Subcutaneous abdominal adipose tissue (tissue), 5 donors: ENCODE measurements around the gene CEP57L1.
"Not testable (repeated sequence)": the region's sequence is repeated elsewhere in the genome, so short reads cannot be mapped to it uniquely, and the experiment has no call there.

ENCODE experiments used
- H3K27ac ChIP-seq: one replicate; pipeline ENCODE4 v1.7.0; 2013; ENCODE audit warnings: low read depth, mild to moderate bottlenecking, inconsistent platforms, low read length, moderate library complexity
- H3K27me3 ChIP-seq, 5 donors: one replicate each; pipeline ENCODE4 v1.7.0; 2013; ENCODE audit warnings: low read length in 5 of 5, inconsistent platforms in 1 of 5; ENCODE audit not compliant: control insufficient read depth in 5 of 5, insufficient read depth in 4 of 5
- H3K36me3 ChIP-seq, 5 donors: one replicate each; pipeline ENCODE4 v1.7.0; 2013; ENCODE audit warnings: low read length in 5 of 5; ENCODE audit not compliant: control insufficient read depth in 5 of 5, insufficient read depth in 5 of 5
- H3K4me1 ChIP-seq, 5 donors: one replicate each; pipeline ENCODE4 v1.7.0; 2013; ENCODE audit warnings: low read length in 5 of 5, mild to moderate bottlenecking in 3 of 5, moderate library complexity in 1 of 5; ENCODE audit not compliant: control insufficient read depth in 5 of 5, insufficient read depth in 5 of 5
- H3K4me3 ChIP-seq, 5 donors: one replicate each; pipeline ENCODE4 v1.7.0; 2013; ENCODE audit warnings: low read length in 5 of 5, low read depth in 1 of 5
- H3K9ac ChIP-seq, 5 donors: one replicate each; pipeline ENCODE4 v1.7.0; 2013; ENCODE audit warnings: low read length in 5 of 5, mild to moderate bottlenecking in 4 of 5, moderate library complexity in 3 of 5
- H3K9me3 ChIP-seq, 5 donors: one replicate each; pipeline ENCODE4 v1.7.0; 2013; ENCODE audit warnings: low read length in 5 of 5; ENCODE audit not compliant: control insufficient read depth in 5 of 5
- donor health status: healthy.
- donor health status: healthy.
- donor health status: healthy.
- donor health status: healthy.
- donor health status: healthy.

Gene CEP57L1

DNA sequence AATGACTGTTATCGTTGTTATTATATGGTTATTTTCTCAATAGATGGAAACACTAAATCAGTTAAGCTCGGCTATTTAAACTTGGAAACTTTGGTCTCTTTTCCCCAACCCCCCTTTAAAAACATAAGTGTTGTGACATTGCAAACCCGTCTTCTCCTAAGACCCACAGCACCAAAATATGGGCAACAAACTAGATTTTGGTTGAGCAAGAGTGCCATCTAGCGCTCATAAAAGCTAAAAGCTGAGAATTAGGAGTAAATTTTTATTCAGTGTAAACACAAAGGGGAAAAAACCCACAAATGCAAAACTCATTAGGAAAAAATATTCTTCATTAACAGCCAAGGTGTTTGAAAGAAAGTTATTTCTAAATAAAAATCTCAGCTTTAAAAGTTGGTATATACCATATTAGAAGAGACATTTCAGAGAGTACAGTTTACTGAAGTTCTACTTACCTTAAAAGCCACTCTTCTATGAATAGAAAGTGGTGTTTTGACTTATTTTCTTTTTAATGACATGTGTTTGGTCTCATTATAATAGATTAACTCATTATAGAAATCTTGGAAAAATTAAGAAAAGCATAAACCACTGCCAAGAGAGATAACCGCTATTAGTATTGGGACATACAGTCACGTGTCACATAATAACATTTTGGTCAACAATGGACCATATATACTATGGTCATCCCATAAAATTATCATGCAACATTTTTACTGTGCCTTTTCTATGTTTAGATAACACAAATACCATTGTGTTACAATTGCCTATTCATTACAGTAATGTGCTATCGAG, 21.8 kb upstream of the CEP57L1 start:
- H3K4me1 ChIP-seq: peaks cover 0 to 12% (median 8%) of the 10 kb centered on the region in 5 donors
- H3K4me3 ChIP-seq: no peak overlapping the region
- H3K9me3 ChIP-seq: no peaks in the 10 kb centered on the region
- H3K27me3 ChIP-seq: no peaks in the 10 kb centered on the region
- no peaks in the 10 kb centered on the region for H3K36me3 ChIP-seq
- no peak overlapping the region for H3K9ac ChIP-seq
- H3K27ac ChIP-seq: no peak overlapping the region

- Histone ChIP-seq H3K4me1 (peaks cover 0 to 12% (median 8%) of the 10 kb centered on the region in 5 donors), H3K27me3 (no peaks in the 10 kb centered on the region), H3K9me3 (no peaks in the 10 kb centered on the region), H3K4me3 (no peak overlapping the region), H3K36me3 (no peaks in the 10 kb centered on the region), H3K9ac (no peak overlapping the region), H3K27ac (no peak overlapping the region)
These were observed 21.2 kb upstream of the CEP57L1 start for GRCh38 chr6:109074133-109074415.

- Histone ChIP-seq H3K27ac (no peak overlapping the region), H3K4me3 (no peak overlapping the region), H3K9me3 (no peaks in the 10 kb centered on the region), H3K4me1 (peaks cover 0 to 22% (median 17%) of the 10 kb centered on the region in 5 donors), H3K36me3 (no peaks in the 10 kb centered on the region), H3K9ac (no peak overlapping the region), H3K27me3 (no peaks in the 10 kb centered on the region)
These were observed 19.4 kb upstream of the CEP57L1 start for GRCh38 chr6:109075934-109076333.

DNA sequence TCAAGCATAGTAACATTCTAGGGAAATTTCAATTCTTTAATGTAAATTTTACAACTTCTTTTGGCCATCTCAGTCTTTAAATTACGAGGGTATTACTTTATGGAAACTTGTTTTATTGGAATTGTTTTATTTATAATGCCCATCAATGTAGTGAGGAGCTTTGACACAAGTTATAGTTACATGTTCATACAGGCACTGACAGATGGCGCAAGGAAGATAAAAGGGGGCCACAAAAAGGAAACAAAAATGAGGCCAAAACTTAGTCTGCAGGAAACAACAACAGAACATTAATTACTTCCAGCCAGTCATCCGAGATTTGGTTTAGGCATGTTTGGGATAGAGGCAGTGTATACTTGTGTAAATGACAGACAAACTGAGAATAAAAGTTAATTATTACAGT, 18.9 kb upstream of the CEP57L1 start:
- no peak overlapping the region for H3K9ac ChIP-seq
- peaks cover 0 to 27% (median 17%) of the 10 kb centered on the region in 5 donors for H3K4me1 ChIP-seq
- no peaks in the 10 kb centered on the region for H3K27me3 ChIP-seq
- H3K27ac ChIP-seq: no peak overlapping the region
- H3K4me3 ChIP-seq: no peak overlapping the region
- H3K9me3 ChIP-seq: no peaks in the 10 kb centered on the region
- H3K36me3 ChIP-seq: no peaks in the 10 kb centered on the region

- H3K27ac ChIP-seq: peak overlapping the region; percentile 16
- H3K36me3 ChIP-seq: peaks cover 0 to 3% (median 0%) of the 10 kb centered on the region in 5 donors
- H3K4me3 ChIP-seq: no peak overlapping the region
- H3K4me1 ChIP-seq: peaks cover 0 to 21% (median 17%) of the 10 kb centered on the region in 5 donors
- H3K9ac ChIP-seq: no peak overlapping the region
- no peaks in the 10 kb centered on the region for H3K9me3 ChIP-seq
- H3K27me3 ChIP-seq: no peaks in the 10 kb centered on the region
These were observed 15.3 kb upstream of the CEP57L1 start for GRCh38 chr6:109079981-109080380.

- Histone ChIP-seq H3K36me3 (peaks cover 0 to 5% (median 2%) of the 10 kb centered on the region in 5 donors), H3K27me3 (no peaks in the 10 kb centered on the region), H3K27ac (no peak overlapping the region), H3K4me1 (peaks cover 0 to 21% (median 17%) of the 10 kb centered on the region in 5 donors), H3K4me3 (no peak overlapping the region), H3K9me3 (no peaks in the 10 kb centered on the region), H3K9ac (no peak overlapping the region)
These were observed 14.3 kb upstream of the CEP57L1 start for GRCh38 chr6:109081026-109081425.

- H3K4me1 ChIP-seq: peaks cover 0 to 21% (median 13%) of the 10 kb centered on the region in 5 donors
- peak overlapping the region; percentile 13 for H3K27ac ChIP-seq
- H3K4me3 ChIP-seq: no peak overlapping the region
- H3K9ac ChIP-seq: no peak overlapping the region
- H3K27me3 ChIP-seq: no peaks in the 10 kb centered on the region
- peaks cover 0 to 5% (median 2%) of the 10 kb centered on the region in 5 donors for H3K36me3 ChIP-seq
- H3K9me3 ChIP-seq: no peaks in the 10 kb centered on the region
These were observed 13.7 kb upstream of the CEP57L1 start for GRCh38 chr6:109081516-109082187.

GRCh38 chr6:109082188-109082577, 13.1 kb upstream of the CEP57L1 start:
- Histone ChIP-seq H3K9me3 (no peaks in the 10 kb centered on the region), H3K36me3 (peaks cover 0 to 5% (median 2%) of the 10 kb centered on the region in 5 donors), H3K4me1 (peaks cover 0 to 21% (median 13%) of the 10 kb centered on the region in 5 donors), H3K27me3 (no peaks in the 10 kb centered on the region), H3K27ac (peak overlapping the region; percentile 13), H3K9ac (no peak overlapping the region), H3K4me3 (no peak overlapping the region)

DNA sequence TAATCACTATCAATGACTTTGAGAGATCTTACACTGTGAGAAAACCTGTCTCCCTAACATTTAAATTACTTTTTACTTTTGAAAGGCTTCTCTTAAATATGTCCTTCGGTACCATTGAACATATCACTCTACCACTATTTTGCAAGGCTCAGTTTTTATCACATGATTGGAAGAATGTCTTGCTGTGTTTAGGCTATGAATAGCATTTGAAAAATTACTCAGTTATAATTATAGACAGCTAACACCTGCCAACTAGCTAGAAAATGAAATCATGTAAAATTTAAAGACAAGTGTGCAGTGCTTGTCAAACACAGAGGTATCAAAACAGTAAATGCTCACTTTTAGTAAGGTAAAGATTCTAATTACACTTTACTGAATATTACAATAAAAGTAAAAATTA, 11.7 kb upstream of the CEP57L1 start:
- Histone ChIP-seq H3K4me3 (no peak overlapping the region), H3K9me3 (no peaks in the 10 kb centered on the region), H3K27me3 (no peaks in the 10 kb centered on the region), H3K9ac (no peak overlapping the region), H3K36me3 (peaks cover 0 to 5% (median 2%) of the 10 kb centered on the region in 5 donors), H3K4me1 (peaks cover 0 to 30% (median 14%) of the 10 kb centered on the region in 5 donors), H3K27ac (no peak overlapping the region)

DNA sequence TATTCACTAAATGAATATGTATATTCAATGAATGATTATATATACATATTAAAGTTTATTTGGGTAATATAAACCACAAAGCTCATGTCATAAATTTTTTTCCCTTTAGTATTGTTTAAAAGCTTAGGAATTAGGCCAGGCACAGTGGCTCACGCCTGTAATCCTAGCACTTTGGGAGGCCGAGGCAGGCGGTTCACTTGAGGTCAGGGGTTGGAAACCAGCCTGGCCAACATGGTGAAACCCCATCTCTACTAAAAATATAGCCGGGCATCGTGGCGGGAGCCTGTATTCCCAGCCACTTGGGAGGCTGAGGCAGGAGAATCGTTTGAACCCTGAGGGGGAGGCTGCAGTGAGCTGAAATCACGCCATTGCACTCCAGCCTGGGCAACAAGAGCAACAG, 11.2 kb upstream of the CEP57L1 start:
- H3K9ac ChIP-seq, H3K27me3 ChIP-seq, H3K27ac ChIP-seq, H3K4me3 ChIP-seq, H3K9me3 ChIP-seq, H3K36me3 ChIP-seq: not testable (repeated sequence)
- peaks cover 0 to 34% (median 14%) of the 10 kb centered on the region in 5 donors for H3K4me1 ChIP-seq
